PC-9 (cell line): ENCODE measurements around the gene TLR3. TPM values are rescaled to one million over a fixed set of nuclear protein-coding genes. Genes with fewer than 3 reads are reported as not detected.

Source experiments
- BruUV-seq: library from RNA; stranded (reverse); fragments of 400-500 nt; replicated peaks from 2 replicates; lab custom pipeline; 2021; lab: Mats Ljungman, UMichigan
- CTCF ChIA-PET: fragments of 300-600 bp; sonication (Branson Sonifier 250); formaldehyde crosslinking; loops from one replicate; lab custom pipeline; 2022; ENCODE audit warnings: antibody characterized with exemption; lab: Charles Lee
- POLR2A ChIA-PET: fragments of 300-600 bp; sonication (Branson Sonifier 250); formaldehyde crosslinking; loops from one replicate; lab custom pipeline; 2022; ENCODE audit warnings: antibody characterized with exemption; ENCODE audit not compliant: unreplicated experiment; lab: Charles Lee
- DNase-seq, 2 experiments: peaks; one replicate each; pipeline versions ENCODE4 v3.0.0 to v3.0.0-alpha.2; 2015 to 2022; ENCODE audit warnings: mixed read lengths in 1 of 2
- H2AFZ ChIP-seq: fragments of 200-600 bp; sonication (generic); 2 replicates; pipeline ENCODE4 v1.8.1; 2017; ENCODE audit warnings: antibody characterized with exemption
- H3F3A ChIP-seq: fragments of 200-600 bp; sonication (generic); 2 replicates; pipeline ENCODE4 v1.8.1; 2017; ENCODE audit warnings: antibody characterized with exemption, mild to moderate bottlenecking, low read depth; ENCODE audit not compliant: insufficient read depth
- H3K27ac ChIP-seq: fragments of 200-600 bp; sonication (generic); 2 replicates; pipeline ENCODE4 v1.6.1; 2016; ENCODE audit warnings: mixed run types
- H3K27me3 ChIP-seq: fragments of 200-600 bp; sonication (generic); 2 replicates; pipeline ENCODE4 v1.6.1; 2016; ENCODE audit warnings: low read depth, mixed run types; ENCODE audit not compliant: insufficient read depth
- H3K36me3 ChIP-seq: fragments of 200-600 bp; sonication (generic); 2 replicates; pipeline ENCODE4 v1.6.1; 2016; ENCODE audit warnings: low read depth, mixed run types
- H3K4me1 ChIP-seq: fragments of 200-600 bp; sonication (generic); replicated peaks from 2 replicates; pipeline ENCODE4 v1.6.1; 2016; ENCODE audit warnings: mixed run types; ENCODE audit not compliant: insufficient read depth
- H3K4me2 ChIP-seq: fragments of 200-600 bp; sonication (generic); 2 replicates; pipeline ENCODE4 v1.6.1; 2017; ENCODE audit warnings: mixed run types
- H3K4me3 ChIP-seq: fragments of 200-600 bp; sonication (generic); 2 replicates; pipeline ENCODE4 v1.6.1; 2016; ENCODE audit warnings: mixed run types
- H3K79me2 ChIP-seq: fragments of 200-600 bp; sonication (generic); 2 replicates; pipeline ENCODE4 v1.6.1; 2017; ENCODE audit warnings: low read depth, mixed run types
- H3K9me2 ChIP-seq: fragments of 200-600 bp; sonication (generic); 2 replicates; pipeline ENCODE4 v1.8.1; 2017; ENCODE audit warnings: mild to moderate bottlenecking; ENCODE audit not compliant: insufficient read depth
- H3K9me3 ChIP-seq: fragments of 200-600 bp; sonication (generic); 2 replicates; pipeline ENCODE4 v1.8.1; 2016; ENCODE audit warnings: low read depth; ENCODE audit not compliant: insufficient read depth
- H4K20me1 ChIP-seq: fragments of 200-600 bp; sonication (generic); 2 replicates; pipeline ENCODE4 v1.8.1; 2017; ENCODE audit not compliant: insufficient read depth
- EZH2 ChIP-seq: fragments of 200-600 bp; sonication (generic); IDR thresholded peaks from 2 replicates; pipeline ENCODE4 v1.8.0; 2017; ENCODE audit warnings: antibody characterized with exemption, low read depth
- intact Hi-C: fragments of 100-400 bp; cut with micrococcal nuclease; formaldehyde crosslinking; loops from one replicate; pipeline ENCODE4 v1.10.0; 2022; ENCODE audit not compliant: unreplicated experiment
- total RNA-seq: library from RNA; stranded (reverse); gene quantifications from 2 replicates; pipeline ENCODE4 v1.2.3, GENCODE V29; 2021
- TF ChIP-seq, protein P1 (sequence below): fragments of 200-600 bp; sonication (generic); conservative IDR thresholded peaks from 2 replicates; pipeline ENCODE4 v1.6.1; 2017; ENCODE audit warnings: mixed run types, antibody characterized with exemption, mild to moderate bottlenecking, moderate library complexity

TLR3 gene
- total RNA-seq, 1 experiment from 2014 or later = 10.3 TPM

DNA sequence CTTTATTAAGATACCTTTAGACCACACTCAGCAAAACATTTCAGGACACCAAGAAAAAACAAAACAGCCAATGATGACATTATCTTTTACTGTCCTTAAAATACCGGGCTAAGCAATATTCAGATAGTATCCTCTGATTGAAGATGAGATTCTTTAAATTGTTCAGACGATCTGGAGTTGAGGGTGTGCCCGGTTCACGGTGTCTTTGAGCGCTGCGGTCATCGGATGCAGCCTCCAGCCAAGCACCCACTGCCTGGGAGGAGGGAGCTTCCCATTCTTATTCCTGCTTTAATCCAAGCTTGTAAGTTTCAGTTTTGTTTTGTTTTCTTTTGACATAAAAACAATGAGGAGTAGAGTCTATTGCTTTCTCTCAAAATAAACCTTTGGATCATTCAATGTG lies 49.6 kb downstream of the TLR3 start:
- no TSS peak for BruUV-seq
- ChIA-PET CTCF (no interaction called here), POLR2A (no interaction called here)
- H3F3A ChIP-seq = no peaks in the 10 kb centered on the region
- H2AFZ ChIP-seq = no peak overlapping the region
- H3K27ac ChIP-seq = no peak overlapping the region
- DNase-seq = no peak
- no peaks in the 10 kb centered on the region for H3K79me2 ChIP-seq
- H3K36me3 ChIP-seq = no peaks in the 10 kb centered on the region
- TF ChIP-seq, protein P1, sequence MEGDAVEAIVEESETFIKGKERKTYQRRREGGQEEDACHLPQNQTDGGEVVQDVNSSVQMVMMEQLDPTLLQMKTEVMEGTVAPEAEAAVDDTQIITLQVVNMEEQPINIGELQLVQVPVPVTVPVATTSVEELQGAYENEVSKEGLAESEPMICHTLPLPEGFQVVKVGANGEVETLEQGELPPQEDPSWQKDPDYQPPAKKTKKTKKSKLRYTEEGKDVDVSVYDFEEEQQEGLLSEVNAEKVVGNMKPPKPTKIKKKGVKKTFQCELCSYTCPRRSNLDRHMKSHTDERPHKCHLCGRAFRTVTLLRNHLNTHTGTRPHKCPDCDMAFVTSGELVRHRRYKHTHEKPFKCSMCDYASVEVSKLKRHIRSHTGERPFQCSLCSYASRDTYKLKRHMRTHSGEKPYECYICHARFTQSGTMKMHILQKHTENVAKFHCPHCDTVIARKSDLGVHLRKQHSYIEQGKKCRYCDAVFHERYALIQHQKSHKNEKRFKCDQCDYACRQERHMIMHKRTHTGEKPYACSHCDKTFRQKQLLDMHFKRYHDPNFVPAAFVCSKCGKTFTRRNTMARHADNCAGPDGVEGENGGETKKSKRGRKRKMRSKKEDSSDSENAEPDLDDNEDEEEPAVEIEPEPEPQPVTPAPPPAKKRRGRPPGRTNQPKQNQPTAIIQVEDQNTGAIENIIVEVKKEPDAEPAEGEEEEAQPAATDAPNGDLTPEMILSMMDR = no peak
- no peak for TF ChIP-seq EZH2
- no peaks in the 10 kb centered on the region for H3K4me1 ChIP-seq
- no peaks in the 10 kb centered on the region for H3K9me3 ChIP-seq
- no peak overlapping the region for H3K4me3 ChIP-seq
- no peaks in the 10 kb centered on the region for H4K20me1 ChIP-seq
- no peaks in the 10 kb centered on the region for H3K27me3 ChIP-seq
- intact Hi-C loops = no loop called here
- no peak overlapping the region for H3K4me2 ChIP-seq
- no peaks in the 10 kb centered on the region for H3K9me2 ChIP-seq

DNA sequence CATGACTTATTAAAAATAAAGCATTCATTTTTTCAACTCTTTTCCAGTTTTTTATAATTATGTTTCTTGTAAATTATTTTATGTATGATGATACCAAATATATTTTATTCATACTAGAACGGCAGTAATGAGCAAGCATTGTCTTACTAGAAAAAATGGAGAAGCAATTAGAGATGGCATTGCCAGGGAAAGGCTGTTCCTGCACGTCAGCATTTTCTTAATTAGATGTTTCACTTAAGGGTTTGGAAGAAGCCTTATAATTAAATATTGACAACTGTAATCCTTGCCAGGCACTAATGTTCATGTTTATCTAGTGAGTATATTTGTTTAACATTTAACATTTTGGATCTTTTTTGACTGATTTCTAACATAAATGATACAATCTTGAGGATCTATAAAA lies 52.1 kb downstream of the TLR3 start:
- no peak overlapping the region for H2AFZ ChIP-seq
- no peak overlapping the region for H3K4me2 ChIP-seq
- no peak overlapping the region for H3K4me3 ChIP-seq
- POLR2A ChIA-PET = no interaction called here
- CTCF ChIA-PET = no interaction called here
- no peaks in the 10 kb centered on the region for H4K20me1 ChIP-seq
- no peak overlapping the region for H3K27ac ChIP-seq
- no peaks in the 10 kb centered on the region for H3K27me3 ChIP-seq
- no peaks in the 10 kb centered on the region for H3F3A ChIP-seq
- H3K9me2 ChIP-seq = no peaks in the 10 kb centered on the region
- H3K4me1 ChIP-seq = no peaks in the 10 kb centered on the region
- TF ChIP-seq EZH2 = no peak
- TF ChIP-seq, protein P1 = no peak
- DNase-seq = no peak
- no peaks in the 10 kb centered on the region for H3K9me3 ChIP-seq
- no peaks in the 10 kb centered on the region for H3K79me2 ChIP-seq
- no TSS peak for BruUV-seq
- no peaks in the 10 kb centered on the region for H3K36me3 ChIP-seq
- intact Hi-C loops = no loop called here

DNA sequence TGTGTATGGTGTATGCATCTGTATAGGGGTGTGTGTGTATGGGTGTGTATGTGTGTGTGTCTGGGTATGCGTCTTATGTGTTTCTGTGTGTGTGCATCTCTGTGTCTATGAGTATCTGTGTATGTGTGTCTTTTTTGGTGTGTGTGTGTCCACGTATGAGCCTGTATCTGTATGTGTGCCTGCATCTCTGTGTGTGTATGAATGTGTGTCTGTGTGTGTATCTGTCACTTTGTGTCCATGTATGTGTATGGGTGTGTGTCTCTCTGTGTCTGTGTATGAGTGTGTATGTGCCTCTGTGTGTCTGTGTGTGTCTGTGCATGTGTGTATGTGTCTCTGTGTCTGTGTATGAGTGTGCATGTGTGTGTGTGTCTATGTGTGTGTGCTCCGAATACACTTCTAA lies 59.9 kb downstream of the TLR3 start:
- H3K79me2 ChIP-seq = no peaks in the 10 kb centered on the region
- no peaks in the 10 kb centered on the region for H4K20me1 ChIP-seq
- H3K4me2 ChIP-seq = no peak overlapping the region
- no peaks in the 10 kb centered on the region for H3F3A ChIP-seq
- no peaks in the 10 kb centered on the region for H3K4me1 ChIP-seq
- intact Hi-C loops = no loop called here
- POLR2A ChIA-PET = no interaction called here
- H3K4me3 ChIP-seq = no peak overlapping the region
- no TSS peak for BruUV-seq
- no peaks in the 10 kb centered on the region for H3K9me2 ChIP-seq
- TF ChIP-seq, protein P1 = no peak
- CTCF ChIA-PET = interaction anchor here (0.5 kb wide), 1 partner anchor 8 kb away, joined by 4 read pairs; no protein-coding TSS in a partner anchor
- H3K36me3 ChIP-seq = no peaks in the 10 kb centered on the region
- no peak overlapping the region for H2AFZ ChIP-seq
- no peak for DNase-seq
- no peak overlapping the region for H3K27ac ChIP-seq
- no peaks in the 10 kb centered on the region for H3K27me3 ChIP-seq
- H3K9me3 ChIP-seq = no peaks in the 10 kb centered on the region
